Neural progenitor cell (in vitro differentiated cells): ENCODE results near the gene BUB1B.

Source experiments
- EZH2phosphoT487 ChIP-seq: fragments of 200-600 bp; sonication (generic); IDR thresholded peaks from 2 replicates; pipeline ENCODE4 v1.6.1; 2017; ENCODE audit warnings: antibody characterized with exemption
- TF ChIP-seq, protein P1 (sequence below): fragments of 200-600 bp; sonication (generic); IDR thresholded peaks from 2 replicates; pipeline ENCODE4 v1.5.1; 2017; ENCODE audit warnings: antibody characterized with exemption, mild to moderate bottlenecking

DNA sequence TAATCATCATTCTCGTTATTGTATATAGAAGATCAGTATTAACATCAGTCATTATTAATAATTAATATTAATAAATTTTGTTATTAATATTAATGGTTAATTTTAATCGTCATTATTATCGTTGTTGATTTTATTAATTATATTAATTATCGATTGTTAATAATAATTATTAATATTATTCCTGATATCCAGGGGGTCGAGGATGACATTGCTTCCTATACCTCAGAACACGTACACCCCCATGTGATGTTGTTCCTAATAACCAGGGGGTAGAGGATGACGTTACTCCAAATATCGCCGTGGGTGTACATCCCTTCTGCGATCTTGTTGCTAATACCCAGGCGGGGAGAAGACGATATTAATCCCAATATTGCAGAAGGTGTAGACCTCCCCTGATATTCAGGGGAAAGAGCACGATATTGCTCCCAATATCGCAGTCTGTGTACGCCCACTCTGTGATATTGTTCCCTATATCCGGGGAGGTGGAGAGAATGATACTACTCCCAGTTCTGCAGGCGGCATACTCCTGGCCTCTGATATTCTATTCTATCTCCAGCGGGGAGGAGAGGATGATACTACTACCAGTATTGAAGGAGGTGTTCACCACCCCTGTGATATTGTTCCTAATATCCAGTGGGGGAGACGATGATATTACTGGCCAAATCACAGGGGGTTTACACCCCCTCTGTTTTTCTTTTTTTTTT lies 29.9 kb upstream of the BUB1B start:
- TF ChIP-seq, protein P1, sequence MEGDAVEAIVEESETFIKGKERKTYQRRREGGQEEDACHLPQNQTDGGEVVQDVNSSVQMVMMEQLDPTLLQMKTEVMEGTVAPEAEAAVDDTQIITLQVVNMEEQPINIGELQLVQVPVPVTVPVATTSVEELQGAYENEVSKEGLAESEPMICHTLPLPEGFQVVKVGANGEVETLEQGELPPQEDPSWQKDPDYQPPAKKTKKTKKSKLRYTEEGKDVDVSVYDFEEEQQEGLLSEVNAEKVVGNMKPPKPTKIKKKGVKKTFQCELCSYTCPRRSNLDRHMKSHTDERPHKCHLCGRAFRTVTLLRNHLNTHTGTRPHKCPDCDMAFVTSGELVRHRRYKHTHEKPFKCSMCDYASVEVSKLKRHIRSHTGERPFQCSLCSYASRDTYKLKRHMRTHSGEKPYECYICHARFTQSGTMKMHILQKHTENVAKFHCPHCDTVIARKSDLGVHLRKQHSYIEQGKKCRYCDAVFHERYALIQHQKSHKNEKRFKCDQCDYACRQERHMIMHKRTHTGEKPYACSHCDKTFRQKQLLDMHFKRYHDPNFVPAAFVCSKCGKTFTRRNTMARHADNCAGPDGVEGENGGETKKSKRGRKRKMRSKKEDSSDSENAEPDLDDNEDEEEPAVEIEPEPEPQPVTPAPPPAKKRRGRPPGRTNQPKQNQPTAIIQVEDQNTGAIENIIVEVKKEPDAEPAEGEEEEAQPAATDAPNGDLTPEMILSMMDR = no peak
- no peak for TF ChIP-seq EZH2phosphoT487
